Epithelial cell of proximal tubule (primary cell): Measurements from ENCODE around the gene CBL. TPM values are rescaled to one million over a fixed set of nuclear protein-coding genes. Genes with fewer than 3 reads are reported as not detected.

Source experiments
- DNase-seq: peaks from one replicate; pipeline ENCODE4 v3.0.0-alpha.2; 2011; ENCODE audit warnings: low read depth
- H3K4me3 ChIP-seq: 2 replicates; pipeline ENCODE4 v1.5.1; 2011; ENCODE audit warnings: low read depth, mild to moderate bottlenecking, low read length
- CTCF ChIP-seq: conservative IDR thresholded peaks from 2 replicates; pipeline ENCODE4 v1.5.1; 2012; ENCODE audit warnings: low read depth, mild to moderate bottlenecking, low read length
- total RNA-seq: library from RNA; depleted of rRNA; stranded (reverse); fragments of >200 nt; gene quantifications from 2 replicates; pipeline ENCODE4 v1.2.3, GENCODE V29; 2015

The CBL gene
- total RNA-seq, 1 donor from 2014 or later, result 17.4 TPM

GRCh38 chr11:119344291-119345010, 138.3 kb downstream of the CBL start:
- no peak for TF ChIP-seq CTCF
- H3K4me3 ChIP-seq, result no peak overlapping the region
- DNase-seq, result no peak

- no peak overlapping the region for H3K4me3 ChIP-seq
- no peak for DNase-seq
- TF ChIP-seq CTCF, result no peak
Measured at GRCh38 chr11:119345685-119346084, 139.5 kb downstream of the CBL start.

- no peak for DNase-seq
- TF ChIP-seq CTCF, result no peak
- H3K4me3 ChIP-seq, result no peak within 1 kb of the TSS
Measured at GRCh38 chr11:119346605-119347004, 140.5 kb downstream of the CBL start, which contains the start of gene MFRP. Gene MFRP (minus strand): TSS chr11:119346705. CDS start chr11:119346513, 192 bp downstream.

GRCh38 chr11:119347242-119347641, 141.1 kb downstream of the CBL start:
- DNase-seq, result no peak
- no peak for TF ChIP-seq CTCF
- H3K4me3 ChIP-seq, result no peak overlapping the region

GRCh38 chr11:119347940-119348605, 141.9 kb downstream of the CBL start:
- no peak for TF ChIP-seq CTCF
- H3K4me3 ChIP-seq, result no peak overlapping the region
- DNase-seq, result no peak

GRCh38 chr11:119350302-119350701, 144.2 kb downstream of the CBL start:
- no peak for DNase-seq
- H3K4me3 ChIP-seq, result no peak overlapping the region
- TF ChIP-seq CTCF, result no peak

GRCh38 chr11:119351232-119351631, 145.1 kb downstream of the CBL start:
- DNase-seq, result no peak
- H3K4me3 ChIP-seq, result no peak overlapping the region
- TF ChIP-seq CTCF, result no peak
